ENCODE data around the gene ADAMTS17. TPM values are rescaled to one million over a fixed set of nuclear protein-coding genes. Genes with fewer than 3 reads are reported as not detected.

Gene ADAMTS17
- total RNA-seq, 4 donors from 2014 or later, result 6.0 to 17.6 (median 8.2) TPM

DNA sequence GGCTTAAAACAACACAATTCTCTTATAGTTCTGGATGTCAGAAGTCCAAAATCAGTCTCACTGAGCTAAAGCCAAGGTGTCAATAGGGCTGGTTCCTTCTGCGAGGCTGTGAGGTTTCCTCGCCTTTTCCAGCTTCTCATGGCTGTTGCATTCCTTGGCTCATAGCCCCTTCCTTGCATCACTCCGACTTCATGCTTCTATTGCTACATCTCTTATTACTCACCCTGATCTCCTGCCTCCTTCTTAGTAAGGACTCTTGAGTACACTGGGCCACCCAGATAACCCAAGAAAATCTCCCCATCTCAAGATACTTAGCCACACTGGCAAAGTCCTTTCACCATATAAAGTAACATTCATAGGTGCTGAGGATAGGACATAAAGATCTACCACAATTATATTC, 193.9 kb downstream of the ADAMTS17 start:
- no peak for TF ChIP-seq POLR2AphosphoS5 (IDR thresholded peaks at IDR 0.05)
- TF ChIP-seq POLR2A (IDR thresholded peaks at IDR 0.05), result no peak
- no peak for TF ChIP-seq EP300 (IDR thresholded peaks at IDR 0.05; ENCODE audit: low read depth)
- TF ChIP-seq, protein P1, sequence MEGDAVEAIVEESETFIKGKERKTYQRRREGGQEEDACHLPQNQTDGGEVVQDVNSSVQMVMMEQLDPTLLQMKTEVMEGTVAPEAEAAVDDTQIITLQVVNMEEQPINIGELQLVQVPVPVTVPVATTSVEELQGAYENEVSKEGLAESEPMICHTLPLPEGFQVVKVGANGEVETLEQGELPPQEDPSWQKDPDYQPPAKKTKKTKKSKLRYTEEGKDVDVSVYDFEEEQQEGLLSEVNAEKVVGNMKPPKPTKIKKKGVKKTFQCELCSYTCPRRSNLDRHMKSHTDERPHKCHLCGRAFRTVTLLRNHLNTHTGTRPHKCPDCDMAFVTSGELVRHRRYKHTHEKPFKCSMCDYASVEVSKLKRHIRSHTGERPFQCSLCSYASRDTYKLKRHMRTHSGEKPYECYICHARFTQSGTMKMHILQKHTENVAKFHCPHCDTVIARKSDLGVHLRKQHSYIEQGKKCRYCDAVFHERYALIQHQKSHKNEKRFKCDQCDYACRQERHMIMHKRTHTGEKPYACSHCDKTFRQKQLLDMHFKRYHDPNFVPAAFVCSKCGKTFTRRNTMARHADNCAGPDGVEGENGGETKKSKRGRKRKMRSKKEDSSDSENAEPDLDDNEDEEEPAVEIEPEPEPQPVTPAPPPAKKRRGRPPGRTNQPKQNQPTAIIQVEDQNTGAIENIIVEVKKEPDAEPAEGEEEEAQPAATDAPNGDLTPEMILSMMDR (IDR thresholded peaks at IDR 0.05), result no peak
- 93 to 100% methylated on average over 3 of the region's 3 CpGs for WGBS, 2 donors (ENCODE audit: low coverage in 1 of 2)
- in situ Hi-C loops (cut with MboI; ENCODE audit: low pct_ligation_motif_present in 1 of 4, low pct_unique_long_range_greater_than_20kb in 1 of 4, low sequenced_read_pairs in 3 of 4) (no loop called here), intact Hi-C loops (cut with DNase I; ENCODE audit: low total_unique reads) (no loop called here)
- no peaks in the 10 kb centered on the region for H3K27me3 ChIP-seq
- H3K4me1 ChIP-seq, result peaks cover 0 to 6% (median 0%) of the 10 kb centered on the region in 4 donors
- H3K27ac ChIP-seq, result no peak overlapping the region
- no peaks in the 10 kb centered on the region for H3K36me3 ChIP-seq
- DNase-seq, result no peak
- no peak overlapping the region for H3K4me3 ChIP-seq
- H3K9me3 ChIP-seq, result peaks cover 15 to 19% of the 10 kb centered on the region in 2 donors

DNA sequence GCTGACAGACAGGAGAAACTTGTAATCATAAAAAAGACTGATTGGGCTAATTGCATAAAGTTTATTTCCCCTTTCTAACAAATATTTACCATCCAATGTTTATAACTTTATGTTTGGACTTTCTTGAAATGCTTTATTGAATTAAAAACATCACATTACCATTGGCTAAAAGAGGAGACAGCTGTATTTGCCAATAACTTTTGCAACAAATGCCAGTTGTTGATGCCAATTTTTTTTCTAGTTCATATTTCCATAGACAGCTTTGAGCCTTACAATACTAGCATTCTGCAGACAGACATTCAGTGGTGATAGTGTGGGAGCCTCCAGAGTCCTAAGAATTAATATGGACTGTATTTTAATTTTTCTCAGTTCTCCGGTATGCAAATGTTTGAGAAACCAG, 198.4 kb downstream of the ADAMTS17 start:
- no peak overlapping the region for H3K4me3 ChIP-seq
- no peak for DNase-seq
- H3K4me1 ChIP-seq, result peaks cover 0 to 17% (median 3%) of the 10 kb centered on the region in 4 donors
- no peak overlapping the region for H3K27ac ChIP-seq
- in situ Hi-C loops (cut with MboI; ENCODE audit: low pct_ligation_motif_present in 1 of 4, low pct_unique_long_range_greater_than_20kb in 1 of 4, low sequenced_read_pairs in 3 of 4), result no loop called here
- H3K27me3 ChIP-seq, result no peaks in the 10 kb centered on the region
- WGBS, 2 donors (ENCODE audit: low coverage in 1 of 2), result 60 to 79% methylated on average over 1 of the region's 1 CpG
- intact Hi-C loops (cut with DNase I; ENCODE audit: low total_unique reads), result no loop called here
- peaks cover 7 to 13% of the 10 kb centered on the region in 2 donors for H3K9me3 ChIP-seq
- no peaks in the 10 kb centered on the region for H3K36me3 ChIP-seq
- TF ChIP-seq POLR2A (IDR thresholded peaks at IDR 0.05), result no peak
- TF ChIP-seq EP300 (IDR thresholded peaks at IDR 0.05; ENCODE audit: low read depth), result no peak
- TF ChIP-seq, protein P1 (IDR thresholded peaks at IDR 0.05), result no peak
- TF ChIP-seq POLR2AphosphoS5 (IDR thresholded peaks at IDR 0.05), result no peak

DNA sequence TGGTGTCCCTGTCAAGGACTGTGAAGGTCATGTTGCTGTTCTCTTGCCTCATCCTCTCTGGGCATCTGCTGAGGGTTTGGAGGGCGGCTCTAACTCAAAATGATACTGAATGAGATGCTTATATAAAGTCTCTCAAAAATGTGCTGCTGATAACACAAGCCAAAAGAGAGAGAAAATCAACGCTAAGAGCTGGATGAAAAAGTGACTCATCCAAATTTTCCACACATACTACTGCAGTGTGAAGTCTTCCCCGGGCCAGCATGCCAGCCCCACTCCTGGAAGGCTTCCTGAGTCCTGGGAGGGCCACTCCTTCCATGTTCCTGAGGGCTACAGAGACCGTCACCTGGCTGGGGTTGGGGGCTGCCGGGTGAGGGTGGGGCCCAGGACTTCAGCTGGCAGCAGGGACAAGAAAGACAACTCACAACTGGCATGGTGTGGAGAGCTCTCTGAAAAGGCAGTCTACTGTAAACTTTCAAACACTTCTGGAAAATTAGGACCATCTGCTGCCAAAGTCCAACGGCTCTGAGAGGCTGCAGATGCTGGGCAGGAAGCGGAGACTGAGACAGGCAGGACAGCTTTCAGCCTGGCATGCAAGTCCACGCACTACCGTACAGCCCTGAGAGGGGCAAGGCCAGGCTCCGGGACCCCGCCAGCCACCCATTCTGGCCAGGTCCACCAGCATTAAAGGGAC, 200.3 kb downstream of the ADAMTS17 start:
- H3K27me3 ChIP-seq, result no peaks in the 10 kb centered on the region
- peak overlapping the region in 3 of 4 donors; percentile 2 to 38 (median 6) for H3K27ac ChIP-seq
- no peaks in the 10 kb centered on the region for H3K36me3 ChIP-seq
- intact Hi-C loops (cut with DNase I; ENCODE audit: low total_unique reads), result no loop called here
- 59 to 80% methylated on average over 1 to 11 of the region's 11 CpGs for WGBS, 2 donors (ENCODE audit: low coverage in 1 of 2)
- DNase-seq, result no peak
- H3K4me1 ChIP-seq, result peaks cover 0 to 17% (median 3%) of the 10 kb centered on the region in 4 donors
- no peaks in the 10 kb centered on the region for H3K9me3 ChIP-seq
- in situ Hi-C loops (cut with MboI; ENCODE audit: low pct_ligation_motif_present in 1 of 4, low pct_unique_long_range_greater_than_20kb in 1 of 4, low sequenced_read_pairs in 3 of 4), result no loop called here
- TF ChIP-seq POLR2AphosphoS5 (IDR thresholded peaks at IDR 0.05), result no peak
- no peak for TF ChIP-seq POLR2A (IDR thresholded peaks at IDR 0.05)
- TF ChIP-seq, protein P1 (IDR thresholded peaks at IDR 0.05), result no peak
- no peak for TF ChIP-seq EP300 (IDR thresholded peaks at IDR 0.05; ENCODE audit: low read depth)
- H3K4me3 ChIP-seq, result no peak overlapping the region

DNA sequence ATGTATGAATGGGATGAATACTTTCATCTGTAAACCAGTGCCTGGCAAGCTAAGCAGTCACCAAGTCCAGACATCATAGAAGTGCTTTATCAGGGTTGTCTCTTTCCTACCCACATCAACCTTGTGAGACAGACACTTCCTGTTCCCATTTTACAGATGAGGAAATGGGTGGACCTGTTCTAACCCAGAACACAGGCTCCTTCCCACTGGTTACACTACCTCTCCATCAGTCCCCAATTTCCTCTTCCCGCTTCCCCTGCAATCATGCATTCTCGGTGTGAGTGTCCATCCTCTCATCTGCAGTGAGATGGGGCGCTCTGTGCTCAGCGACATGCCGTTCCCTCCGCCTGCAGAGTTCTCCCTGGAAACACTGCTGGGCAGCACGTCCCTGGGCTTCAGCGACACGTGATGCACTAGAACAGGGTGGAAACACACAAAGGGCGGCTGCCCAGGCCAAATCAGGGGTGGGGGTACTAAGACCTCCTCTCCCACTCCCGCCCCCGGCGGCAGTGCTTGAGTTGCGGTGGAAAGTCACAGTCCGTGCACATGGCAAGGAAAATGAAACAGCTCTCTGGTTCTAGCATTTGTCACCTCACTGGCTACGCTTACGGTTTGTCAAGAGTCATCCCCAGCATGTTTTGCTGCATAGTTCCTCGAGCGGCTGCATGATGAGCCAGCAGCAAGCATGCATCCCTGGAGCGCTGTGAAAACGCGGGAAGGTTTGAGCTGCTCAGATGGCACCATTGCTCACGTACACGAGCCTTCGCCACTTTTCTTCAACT, 201.1 kb downstream of the ADAMTS17 start:
- Histone ChIP-seq H3K4me1 (peaks cover 0 to 17% (median 3%) of the 10 kb centered on the region in 4 donors), H3K36me3 (no peaks in the 10 kb centered on the region), H3K4me3 (no peak overlapping the region), H3K27me3 (no peaks in the 10 kb centered on the region), H3K27ac (peak overlapping the region in 1 of 4 donors; percentile 38), H3K9me3 (no peaks in the 10 kb centered on the region)
- no peak for DNase-seq
- no peak for TF ChIP-seq POLR2AphosphoS5 (IDR thresholded peaks at IDR 0.05)
- TF ChIP-seq EP300 (IDR thresholded peaks at IDR 0.05; ENCODE audit: low read depth), result no peak
- TF ChIP-seq POLR2A (IDR thresholded peaks at IDR 0.05), result no peak
- TF ChIP-seq, protein P1 (IDR thresholded peaks at IDR 0.05), result no peak
- in situ Hi-C loops (cut with MboI; ENCODE audit: low pct_ligation_motif_present in 1 of 4, low pct_unique_long_range_greater_than_20kb in 1 of 4, low sequenced_read_pairs in 3 of 4) (no loop called here), intact Hi-C loops (cut with DNase I; ENCODE audit: low total_unique reads) (no loop called here)
- 83 to 90% methylated on average over 2 to 25 of the region's 25 CpGs for WGBS, 2 donors (ENCODE audit: low coverage in 1 of 2)
